ENCODE results near the gene EVC.

DNA sequence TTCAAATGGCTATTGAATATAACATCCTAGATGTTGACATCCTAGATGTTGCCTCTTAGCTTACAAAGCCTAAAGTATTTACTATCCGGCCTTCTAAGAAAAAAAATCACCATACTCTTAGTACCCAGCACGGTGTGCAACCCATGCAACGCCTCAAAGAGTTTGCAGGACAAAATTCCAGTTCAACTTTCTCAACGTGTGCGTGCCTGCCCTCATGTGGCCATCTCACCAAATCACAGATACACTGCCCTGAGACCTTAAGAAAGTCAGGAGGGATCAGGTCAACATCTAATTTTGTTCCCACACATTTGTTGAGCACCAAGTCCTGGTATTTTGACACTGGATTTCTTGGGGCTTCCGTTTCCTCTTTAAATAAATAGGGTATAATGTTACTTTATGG is 113.6 kb downstream of the EVC start:
- TF ChIP-seq POLR2AphosphoS5 (IDR thresholded peaks at IDR 0.05; ENCODE audit: low read depth, low read length) (no peak), TAF1 (IDR thresholded peaks at IDR 0.05; ENCODE audit: borderline replicate concordance, insufficient read depth, low read length) (no peak), FOXP2 (optimal IDR thresholded peaks at IDR 0.05; ENCODE audit: borderline replicate concordance, extremely low read depth, extremely low read length, insufficient read depth) (no peak), SIN3A (IDR thresholded peaks at IDR 0.05; ENCODE audit: borderline replicate concordance, insufficient read depth, low read length) (no peak)
- TF ChIP-seq, protein P1, sequence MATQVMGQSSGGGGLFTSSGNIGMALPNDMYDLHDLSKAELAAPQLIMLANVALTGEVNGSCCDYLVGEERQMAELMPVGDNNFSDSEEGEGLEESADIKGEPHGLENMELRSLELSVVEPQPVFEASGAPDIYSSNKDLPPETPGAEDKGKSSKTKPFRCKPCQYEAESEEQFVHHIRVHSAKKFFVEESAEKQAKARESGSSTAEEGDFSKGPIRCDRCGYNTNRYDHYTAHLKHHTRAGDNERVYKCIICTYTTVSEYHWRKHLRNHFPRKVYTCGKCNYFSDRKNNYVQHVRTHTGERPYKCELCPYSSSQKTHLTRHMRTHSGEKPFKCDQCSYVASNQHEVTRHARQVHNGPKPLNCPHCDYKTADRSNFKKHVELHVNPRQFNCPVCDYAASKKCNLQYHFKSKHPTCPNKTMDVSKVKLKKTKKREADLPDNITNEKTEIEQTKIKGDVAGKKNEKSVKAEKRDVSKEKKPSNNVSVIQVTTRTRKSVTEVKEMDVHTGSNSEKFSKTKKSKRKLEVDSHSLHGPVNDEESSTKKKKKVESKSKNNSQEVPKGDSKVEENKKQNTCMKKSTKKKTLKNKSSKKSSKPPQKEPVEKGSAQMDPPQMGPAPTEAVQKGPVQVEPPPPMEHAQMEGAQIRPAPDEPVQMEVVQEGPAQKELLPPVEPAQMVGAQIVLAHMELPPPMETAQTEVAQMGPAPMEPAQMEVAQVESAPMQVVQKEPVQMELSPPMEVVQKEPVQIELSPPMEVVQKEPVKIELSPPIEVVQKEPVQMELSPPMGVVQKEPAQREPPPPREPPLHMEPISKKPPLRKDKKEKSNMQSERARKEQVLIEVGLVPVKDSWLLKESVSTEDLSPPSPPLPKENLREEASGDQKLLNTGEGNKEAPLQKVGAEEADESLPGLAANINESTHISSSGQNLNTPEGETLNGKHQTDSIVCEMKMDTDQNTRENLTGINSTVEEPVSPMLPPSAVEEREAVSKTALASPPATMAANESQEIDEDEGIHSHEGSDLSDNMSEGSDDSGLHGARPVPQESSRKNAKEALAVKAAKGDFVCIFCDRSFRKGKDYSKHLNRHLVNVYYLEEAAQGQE (IDR thresholded peaks at IDR 0.05; ENCODE audit: insufficient read depth in 1 of 2, low read depth in 2 of 2, low read length in 2 of 2): no peak
